ENCODE measurements around the gene ESRRB.

ESRRB gene

DNA sequence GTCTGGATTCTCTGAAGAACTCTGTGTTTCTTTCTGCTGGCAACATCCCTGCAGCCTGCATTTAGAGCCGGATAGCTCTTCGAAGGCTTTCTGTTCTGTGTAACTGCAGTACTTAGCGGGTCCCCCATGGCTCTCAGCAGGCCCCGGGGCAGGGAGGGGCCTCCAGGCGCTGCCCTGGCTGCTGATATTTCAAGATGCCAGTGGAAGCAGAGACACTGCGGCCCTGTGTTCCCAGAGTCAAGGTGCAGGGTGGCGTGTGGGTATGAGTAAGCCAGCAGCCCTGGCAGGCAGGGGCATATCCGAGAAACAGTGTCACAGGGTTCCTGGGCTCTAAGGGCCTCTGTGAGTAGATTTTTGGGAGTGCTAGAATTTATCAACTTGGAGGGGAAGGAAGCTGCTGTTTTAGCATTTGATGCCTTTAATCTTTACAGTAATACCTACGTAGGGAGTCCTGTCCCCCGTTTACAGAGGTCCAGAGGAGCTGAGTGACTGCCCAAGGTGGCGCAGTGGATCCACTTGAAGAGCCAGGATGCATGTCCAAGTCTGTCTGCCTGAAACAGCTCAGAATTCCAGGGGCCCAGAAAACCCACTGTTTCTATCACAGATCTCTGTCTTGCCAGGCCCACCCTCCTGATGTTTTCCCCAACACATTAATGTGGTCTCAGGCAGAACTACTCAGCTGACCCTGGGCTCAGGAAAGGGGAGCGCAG lies 16.2 kb downstream of the ESRRB start:
- TF ChIP-seq, protein P1, sequence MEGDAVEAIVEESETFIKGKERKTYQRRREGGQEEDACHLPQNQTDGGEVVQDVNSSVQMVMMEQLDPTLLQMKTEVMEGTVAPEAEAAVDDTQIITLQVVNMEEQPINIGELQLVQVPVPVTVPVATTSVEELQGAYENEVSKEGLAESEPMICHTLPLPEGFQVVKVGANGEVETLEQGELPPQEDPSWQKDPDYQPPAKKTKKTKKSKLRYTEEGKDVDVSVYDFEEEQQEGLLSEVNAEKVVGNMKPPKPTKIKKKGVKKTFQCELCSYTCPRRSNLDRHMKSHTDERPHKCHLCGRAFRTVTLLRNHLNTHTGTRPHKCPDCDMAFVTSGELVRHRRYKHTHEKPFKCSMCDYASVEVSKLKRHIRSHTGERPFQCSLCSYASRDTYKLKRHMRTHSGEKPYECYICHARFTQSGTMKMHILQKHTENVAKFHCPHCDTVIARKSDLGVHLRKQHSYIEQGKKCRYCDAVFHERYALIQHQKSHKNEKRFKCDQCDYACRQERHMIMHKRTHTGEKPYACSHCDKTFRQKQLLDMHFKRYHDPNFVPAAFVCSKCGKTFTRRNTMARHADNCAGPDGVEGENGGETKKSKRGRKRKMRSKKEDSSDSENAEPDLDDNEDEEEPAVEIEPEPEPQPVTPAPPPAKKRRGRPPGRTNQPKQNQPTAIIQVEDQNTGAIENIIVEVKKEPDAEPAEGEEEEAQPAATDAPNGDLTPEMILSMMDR (IDR thresholded peaks at IDR 0.05): no peak

DNA sequence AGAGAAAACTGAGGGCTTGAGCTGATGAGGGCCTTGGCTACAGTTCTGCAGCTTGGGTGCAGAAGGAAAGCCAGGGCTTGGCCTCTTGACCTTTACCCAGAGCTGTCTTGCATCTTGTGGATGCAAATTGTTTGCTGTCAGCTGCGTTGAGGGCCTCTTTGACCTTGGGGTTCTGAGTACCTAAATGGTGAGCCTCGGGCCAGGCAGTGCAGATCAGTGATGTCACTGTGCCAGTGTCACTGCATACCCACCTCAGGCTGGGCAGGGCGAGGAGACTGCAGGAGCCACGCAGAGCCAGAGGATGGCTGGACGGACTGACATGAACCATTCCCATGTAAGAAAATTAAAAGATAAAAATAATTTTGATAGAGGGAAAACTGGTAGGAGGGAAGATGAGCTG lies 18.6 kb downstream of the ESRRB start:
- TF ChIP-seq, protein P1 (IDR thresholded peaks at IDR 0.05): no peak

DNA sequence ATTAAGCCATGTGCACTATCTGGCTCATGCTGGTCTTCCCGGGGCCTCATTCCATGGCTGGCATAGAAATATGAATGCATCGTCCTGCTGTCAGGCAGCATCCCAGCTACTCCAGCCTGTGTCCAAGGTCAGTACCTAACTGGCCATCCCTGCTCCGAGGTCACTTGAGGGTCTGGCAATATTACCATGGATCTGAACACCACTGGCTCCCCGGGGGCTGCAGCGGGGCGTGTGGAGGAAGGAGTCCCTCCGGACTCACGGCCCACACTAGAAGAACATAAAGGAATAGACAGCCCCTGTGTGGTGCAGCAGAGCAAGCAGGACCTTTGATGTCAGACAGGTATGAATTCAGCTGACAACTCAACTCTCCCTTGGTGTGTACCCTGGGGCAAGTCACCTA lies 19.2 kb downstream of the ESRRB start:
- TF ChIP-seq, protein P1 (IDR thresholded peaks at IDR 0.05): no peak

DNA sequence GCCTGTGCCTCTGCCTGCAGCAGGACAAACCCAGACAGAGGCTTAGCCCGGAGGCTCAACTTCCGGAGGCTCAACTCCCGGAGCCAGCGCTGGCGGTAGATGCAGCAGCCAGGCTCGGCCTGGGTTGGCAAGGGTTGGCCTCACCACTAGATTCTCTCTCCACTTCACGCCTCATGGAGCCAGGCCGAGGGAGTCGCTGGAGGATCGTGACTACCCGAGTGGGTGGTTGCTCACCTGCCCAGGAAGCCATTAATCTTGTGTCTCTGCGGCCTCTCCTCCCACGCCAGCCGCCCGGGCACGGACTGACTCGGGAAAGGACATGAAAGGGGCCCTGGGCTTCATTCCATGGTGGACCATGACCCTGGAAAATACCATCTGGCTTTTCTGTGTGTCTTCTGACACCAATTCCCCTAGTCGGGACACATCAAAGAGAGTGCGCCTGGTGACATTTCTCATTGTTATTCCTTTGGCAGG lies 20.8 kb downstream of the ESRRB start:
- TF ChIP-seq, protein P1 (IDR thresholded peaks at IDR 0.05): no peak

DNA sequence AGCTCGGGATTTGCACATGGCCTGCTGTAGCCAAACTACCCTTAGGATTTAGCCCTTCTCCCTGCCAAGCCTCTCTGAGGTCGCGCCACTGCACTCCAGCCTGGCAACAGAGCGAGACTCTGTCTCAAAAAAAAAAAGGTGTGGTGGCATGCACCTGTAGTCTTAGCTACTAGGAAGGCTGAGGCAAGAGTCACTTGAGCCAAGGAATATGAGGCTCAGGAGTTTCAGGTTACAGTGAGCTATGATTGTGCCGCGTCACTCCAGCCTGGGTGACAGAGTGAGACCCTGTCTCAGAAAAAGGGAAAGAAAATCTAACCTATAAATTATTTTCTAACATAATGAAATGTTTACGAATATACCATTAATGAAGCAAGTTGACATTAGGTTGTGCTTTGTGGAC lies 29.7 kb downstream of the ESRRB start:
- TF ChIP-seq, protein P1 (IDR thresholded peaks at IDR 0.05): no peak

DNA sequence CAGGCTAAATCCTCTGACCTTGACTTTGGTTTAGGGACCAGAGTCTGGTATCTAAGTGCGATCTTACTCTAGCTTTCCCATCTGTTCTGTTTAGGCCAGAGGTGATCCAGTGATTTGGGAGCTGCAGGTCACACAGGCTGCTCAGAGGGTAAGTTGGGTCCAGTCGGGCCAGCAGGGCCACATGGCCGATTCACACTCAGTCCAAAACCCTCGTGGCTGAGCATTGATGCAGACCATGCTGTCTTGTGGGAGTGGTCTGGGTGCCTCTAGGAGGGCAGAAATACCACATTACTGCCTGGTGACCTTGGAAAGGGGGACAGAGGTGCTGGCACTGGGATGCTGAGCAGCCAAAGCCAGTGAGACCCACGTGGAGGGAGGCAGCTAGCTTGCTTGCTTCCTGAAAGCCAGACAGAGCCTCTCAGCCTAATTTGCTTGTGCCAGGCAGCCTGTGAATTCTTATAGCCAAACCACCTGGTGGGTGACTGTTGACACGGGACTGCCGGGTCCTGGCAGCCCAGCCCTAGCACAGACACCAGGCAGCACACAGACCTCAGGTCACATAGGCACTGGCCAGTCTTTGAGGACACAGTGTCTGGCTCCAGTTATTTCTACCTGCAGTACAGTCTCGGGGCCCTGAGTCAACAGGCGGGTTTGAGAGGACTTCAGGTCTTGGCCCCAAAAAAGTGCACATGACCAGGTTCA lies 31.7 kb downstream of the ESRRB start:
- TF ChIP-seq, protein P1 (IDR thresholded peaks at IDR 0.05): no peak

DNA sequence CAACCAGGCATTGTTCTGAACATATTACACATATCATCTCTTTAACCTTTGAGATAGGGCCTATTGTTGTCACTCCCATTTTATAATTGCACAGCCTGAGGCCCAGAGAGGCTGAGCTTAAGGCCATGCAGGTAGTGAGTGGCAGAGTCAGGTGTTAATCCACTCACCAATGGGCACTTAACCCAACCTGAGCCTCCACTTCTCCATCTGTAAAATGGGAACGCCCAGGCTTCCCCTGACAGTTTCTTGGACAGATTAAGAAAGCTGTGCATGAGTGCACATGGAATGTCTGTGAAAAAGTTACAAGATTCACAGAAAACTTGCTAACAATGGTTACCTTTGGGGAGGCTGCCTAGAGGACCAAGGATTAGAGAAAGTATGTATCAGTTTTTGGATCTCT lies 32.9 kb downstream of the ESRRB start:
- TF ChIP-seq, protein P1 (IDR thresholded peaks at IDR 0.05): no peak
